Mucosa of rectum (tissue), 2 donors: ENCODE measurements around the gene RMND5A.
A peak's percentile ranks its signal among the peaks of the same experiment; 100 is the strongest.
"Not testable (repeated sequence)": the region's sequence is repeated elsewhere in the genome, so short reads cannot be mapped to it uniquely, and the experiment has no call there.

ENCODE experiments used
- H3K27ac ChIP-seq, 2 donors: one replicate each; pipeline ENCODE4 v1.7.0; 2013; ENCODE audit warnings: inconsistent platforms in 2 of 2, low read depth in 2 of 2, low read length in 2 of 2
- H3K27me3 ChIP-seq, 2 donors: one replicate each; pipeline ENCODE4 v1.7.0; 2013; ENCODE audit warnings: low read length in 2 of 2; ENCODE audit not compliant: control insufficient read depth in 2 of 2, insufficient read depth in 2 of 2
- H3K36me3 ChIP-seq, 2 donors: one replicate each; pipeline ENCODE4 v1.7.0; 2013; ENCODE audit warnings: low read length in 2 of 2; ENCODE audit not compliant: control insufficient read depth in 2 of 2, insufficient read depth in 2 of 2
- H3K4me1 ChIP-seq, 2 donors: one replicate each; pipeline ENCODE4 v1.7.0; 2013; ENCODE audit warnings: low read length in 2 of 2, mild to moderate bottlenecking in 1 of 2; ENCODE audit not compliant: control insufficient read depth in 2 of 2, insufficient read depth in 2 of 2
- H3K4me3 ChIP-seq, 2 donors: one replicate each; pipeline ENCODE4 v1.7.0; 2013; ENCODE audit warnings: low read length in 2 of 2
- H3K9ac ChIP-seq, 2 donors: one replicate each; pipeline ENCODE4 v1.7.0; 2013; ENCODE audit warnings: low read length in 2 of 2, low read depth in 1 of 2, mild to moderate bottlenecking in 1 of 2
- H3K9me3 ChIP-seq, 2 donors: one replicate each; pipeline ENCODE4 v1.7.0; 2013; ENCODE audit warnings: low read length in 2 of 2; ENCODE audit not compliant: control insufficient read depth in 2 of 2
- donor health status: healthy.
- donor health status: Normal muscosa, but diverticular disease.

RMND5A gene

DNA sequence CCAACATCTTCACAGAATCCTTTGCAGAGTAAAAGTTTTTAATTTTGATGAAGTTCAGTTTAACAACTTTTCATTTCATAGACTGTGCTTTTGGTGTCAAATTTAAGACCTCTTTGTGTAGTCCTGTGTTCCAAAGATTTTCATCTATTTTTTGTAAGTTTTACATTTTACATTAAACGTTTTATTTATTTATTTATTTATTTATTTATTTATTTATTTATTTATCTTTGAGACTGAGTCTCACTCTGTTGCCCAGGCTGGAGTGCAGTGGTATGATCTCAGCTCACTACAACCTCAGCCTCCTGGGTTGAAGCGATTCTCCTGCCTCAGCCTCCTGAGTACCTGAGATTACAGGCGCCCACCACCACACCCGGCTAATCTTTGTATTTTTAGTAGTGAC is 12.0 kb upstream of the RMND5A start:
- H3K9ac ChIP-seq, H3K36me3 ChIP-seq, H3K27me3 ChIP-seq, H3K9me3 ChIP-seq, H3K27ac ChIP-seq, H3K4me3 ChIP-seq: not testable (repeated sequence)
- peaks cover 2 to 25% of the 10 kb centered on the region in 2 donors for H3K4me1 ChIP-seq

DNA sequence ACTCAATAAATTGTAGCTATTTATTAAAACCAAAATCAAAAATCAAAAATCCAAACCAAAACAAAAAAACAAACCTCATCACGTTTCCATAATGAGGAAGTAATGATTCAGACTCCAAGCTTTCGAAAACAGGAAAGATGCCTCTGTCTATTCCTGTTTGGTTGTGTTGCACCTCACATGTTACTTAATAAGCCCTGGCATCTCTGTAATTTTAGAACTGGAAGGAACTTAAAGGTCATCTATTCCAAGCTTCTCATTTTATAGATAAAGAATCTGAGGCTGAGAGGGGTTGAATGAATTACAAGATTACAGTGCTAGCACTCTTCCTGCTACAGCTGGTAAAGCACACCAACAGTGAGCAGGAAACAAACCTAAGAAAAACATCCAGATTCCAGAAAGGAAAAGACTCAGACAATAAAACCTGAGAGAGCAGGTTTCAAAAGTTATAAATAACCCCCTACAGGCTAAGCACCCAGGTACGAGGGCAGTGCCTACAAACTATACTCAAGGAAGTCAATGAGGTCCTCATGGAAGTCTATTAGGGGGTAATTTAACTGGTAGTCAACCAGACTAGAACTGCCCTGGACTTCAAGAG is 5.4 kb upstream of the RMND5A start:
- H3K9me3 ChIP-seq, H3K4me1 ChIP-seq, H3K36me3 ChIP-seq, H3K4me3 ChIP-seq, H3K9ac ChIP-seq, H3K27me3 ChIP-seq: not testable (repeated sequence)
- H3K27ac ChIP-seq = peak overlapping the region; percentile 71 to 82

DNA sequence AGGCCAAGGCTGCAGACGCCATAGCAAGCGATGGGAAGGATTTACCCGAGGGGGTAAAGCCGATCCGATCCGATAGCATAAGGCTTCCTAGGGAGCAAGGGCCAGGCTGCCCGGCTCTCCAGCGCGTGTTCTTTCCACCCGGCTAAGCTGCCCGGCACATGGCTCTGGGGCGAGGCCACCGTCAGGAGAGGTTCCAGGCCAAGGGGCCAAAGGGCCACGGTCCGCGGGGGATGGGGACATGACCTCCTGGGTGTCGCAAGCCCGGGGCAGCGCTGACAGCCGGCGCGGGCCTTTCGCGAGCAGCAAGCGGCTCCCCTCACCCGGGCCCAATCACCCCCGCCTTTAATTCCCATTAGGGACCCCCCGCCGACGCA is 841 bp upstream of the RMND5A start:
- not testable (repeated sequence) for H3K27me3 ChIP-seq, H3K4me1 ChIP-seq, H3K9me3 ChIP-seq, H3K36me3 ChIP-seq
- Histone ChIP-seq H3K4me3 (peak overlapping the region; percentile 54 to 67), H3K9ac (peak overlapping the region in 1 of 2 donors; percentile 60), H3K27ac (peak overlapping the region; percentile 55 to 80)

DNA sequence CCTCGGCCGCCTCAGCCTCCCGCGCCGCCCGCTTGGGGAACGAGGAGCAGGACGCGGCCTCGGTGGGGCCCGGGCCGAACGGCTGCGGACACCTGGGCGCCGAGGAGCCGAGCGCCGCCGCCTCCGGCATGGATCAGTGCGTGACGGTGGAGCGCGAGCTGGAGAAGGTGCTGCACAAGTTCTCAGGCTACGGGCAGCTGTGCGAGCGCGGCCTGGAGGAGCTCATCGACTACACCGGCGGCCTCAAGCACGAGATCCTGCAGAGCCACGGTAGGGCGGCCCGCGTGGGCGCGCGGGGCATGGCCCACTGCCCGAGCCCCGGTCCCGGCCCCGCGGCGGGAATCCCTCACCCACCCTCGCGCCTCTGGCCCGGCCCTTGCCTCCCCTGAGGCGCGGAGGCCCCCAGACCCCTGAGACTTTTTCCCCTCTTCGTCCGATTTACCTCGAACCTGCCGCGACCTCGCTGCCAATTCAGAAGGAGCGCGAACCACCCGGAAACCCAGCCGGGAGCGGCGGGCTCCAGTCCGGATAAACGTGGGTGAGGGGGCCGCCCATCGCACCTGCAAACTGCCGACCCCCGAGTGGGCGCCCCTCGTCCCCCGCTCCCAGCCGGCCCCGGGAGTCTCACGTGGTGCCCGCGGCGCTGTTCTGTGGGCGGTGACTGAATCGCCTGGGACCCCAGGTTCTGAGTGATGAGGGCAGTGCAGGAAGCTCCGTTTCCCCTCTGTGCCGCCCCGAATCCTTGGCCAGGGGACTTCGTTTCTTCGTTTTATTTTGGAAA is 639 bp downstream of the RMND5A start:
- not testable (repeated sequence) for H3K4me1 ChIP-seq, H3K9me3 ChIP-seq, H3K36me3 ChIP-seq, H3K27me3 ChIP-seq
- peak overlapping the region; percentile 80 for H3K27ac ChIP-seq
- H3K9ac ChIP-seq = peak overlapping the region; percentile 60 to 81
- peak overlapping the region; percentile 72 to 77 for H3K4me3 ChIP-seq

DNA sequence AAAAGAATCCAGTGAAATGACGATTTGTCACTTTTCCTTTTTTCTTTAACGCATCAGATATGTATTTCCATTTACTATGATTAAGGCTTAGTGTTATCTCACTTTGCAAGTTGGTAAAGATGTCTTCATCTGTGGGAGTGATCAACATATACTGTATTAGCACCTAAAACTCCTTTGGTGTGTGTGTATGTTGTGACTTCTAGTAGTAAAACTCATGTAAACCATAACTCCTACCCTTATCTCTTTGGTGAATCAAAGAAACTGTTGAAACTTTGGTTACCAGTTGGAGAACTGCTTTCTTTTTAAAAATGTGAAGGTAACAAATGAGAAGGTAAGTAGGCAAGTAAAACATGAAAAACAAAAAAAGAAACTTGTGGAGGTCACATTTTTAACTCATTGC is 5.6 kb downstream of the RMND5A start:
- not testable (repeated sequence) for H3K9me3 ChIP-seq, H3K36me3 ChIP-seq, H3K27ac ChIP-seq, H3K27me3 ChIP-seq, H3K4me3 ChIP-seq, H3K9ac ChIP-seq, H3K4me1 ChIP-seq

DNA sequence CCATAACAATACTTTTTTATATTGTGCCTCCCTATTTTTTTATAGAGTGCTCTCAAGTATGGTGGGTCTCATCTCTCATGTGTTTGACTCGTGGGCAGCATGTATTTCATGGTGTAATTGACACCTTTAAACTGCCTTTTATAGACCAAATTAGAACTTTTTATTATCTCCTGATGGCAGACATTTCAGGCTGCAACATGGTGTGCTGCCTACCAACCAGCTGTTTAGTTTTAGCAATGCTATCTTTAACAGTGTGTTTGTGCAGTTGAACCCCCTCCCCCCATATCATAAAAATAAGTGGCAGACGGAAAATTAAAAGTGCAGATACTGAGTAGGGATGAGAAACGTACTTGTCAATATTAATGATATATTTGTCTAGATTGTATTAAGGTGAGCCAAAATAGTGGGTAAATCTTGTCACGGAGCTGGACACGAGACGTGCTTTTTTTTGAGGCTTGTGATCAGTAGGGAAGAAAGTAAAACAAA is 12.0 kb downstream of the RMND5A start:
- H3K4me3 ChIP-seq, H3K27ac ChIP-seq, H3K9me3 ChIP-seq, H3K9ac ChIP-seq, H3K4me1 ChIP-seq, H3K27me3 ChIP-seq, H3K36me3 ChIP-seq: not testable (repeated sequence)

DNA sequence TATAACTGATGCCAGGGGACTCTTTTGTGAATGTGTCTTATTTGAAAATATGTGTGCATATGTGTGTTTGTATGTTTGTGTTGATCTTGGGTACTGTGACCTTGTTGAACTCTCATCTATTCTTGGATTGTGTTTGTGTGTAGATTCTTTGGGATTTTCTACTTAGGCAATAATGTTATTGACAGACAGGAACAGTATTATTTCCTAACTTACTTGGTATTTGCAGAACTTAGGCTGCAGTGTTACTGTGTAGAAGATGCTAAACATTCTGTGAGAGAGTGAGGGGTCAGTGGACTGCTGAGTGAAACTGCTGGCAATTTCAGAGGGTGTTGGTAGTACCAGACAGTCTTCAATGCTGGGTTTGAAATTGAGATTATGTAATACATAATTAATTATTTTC is 12.7 kb downstream of the RMND5A start:
- not testable (repeated sequence) for H3K9me3 ChIP-seq, H3K36me3 ChIP-seq, H3K4me1 ChIP-seq, H3K4me3 ChIP-seq, H3K27me3 ChIP-seq, H3K27ac ChIP-seq, H3K9ac ChIP-seq

DNA sequence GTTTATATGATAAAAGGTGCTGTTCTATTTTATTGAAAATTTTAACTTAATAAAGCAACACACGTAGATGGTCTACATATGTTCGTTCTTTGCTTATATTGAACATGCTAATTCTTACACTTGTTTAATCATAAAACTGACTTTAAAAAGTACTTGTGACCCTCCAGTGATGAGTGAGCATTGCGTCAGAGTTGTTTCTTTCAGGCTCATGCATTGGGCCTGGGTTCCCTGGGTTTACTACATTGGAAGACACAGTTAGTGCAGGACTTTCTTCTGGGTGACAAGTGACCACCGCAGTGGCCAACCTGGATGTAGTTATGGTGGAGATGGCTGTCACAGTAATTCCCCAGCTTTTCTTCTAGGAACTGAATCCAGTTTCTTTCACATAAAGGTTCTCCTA is 13.4 kb downstream of the RMND5A start:
- H3K27me3 ChIP-seq, H3K4me1 ChIP-seq, H3K4me3 ChIP-seq, H3K9ac ChIP-seq, H3K36me3 ChIP-seq, H3K27ac ChIP-seq, H3K9me3 ChIP-seq: not testable (repeated sequence)

DNA sequence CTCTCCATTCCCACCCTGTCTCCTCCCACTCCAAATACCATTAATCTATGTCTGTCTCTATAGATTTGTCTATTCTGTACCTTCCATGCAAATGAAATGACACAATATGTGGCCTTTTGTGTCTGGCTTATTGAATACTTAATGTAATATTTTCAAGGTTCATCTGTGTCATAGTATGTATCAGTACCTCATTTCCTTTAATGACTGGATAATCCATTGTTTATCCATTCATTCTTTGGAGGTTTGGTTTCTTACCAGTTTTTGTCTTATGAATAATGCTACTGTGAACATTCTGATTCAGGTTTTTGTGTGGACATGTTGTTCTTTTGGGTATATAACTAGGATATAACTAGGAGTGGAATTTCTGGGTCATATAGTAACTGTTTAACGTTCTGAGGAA is 14.8 kb downstream of the RMND5A start:
- H3K27ac ChIP-seq, H3K9ac ChIP-seq, H3K9me3 ChIP-seq, H3K27me3 ChIP-seq, H3K4me3 ChIP-seq, H3K36me3 ChIP-seq, H3K4me1 ChIP-seq: not testable (repeated sequence)

DNA sequence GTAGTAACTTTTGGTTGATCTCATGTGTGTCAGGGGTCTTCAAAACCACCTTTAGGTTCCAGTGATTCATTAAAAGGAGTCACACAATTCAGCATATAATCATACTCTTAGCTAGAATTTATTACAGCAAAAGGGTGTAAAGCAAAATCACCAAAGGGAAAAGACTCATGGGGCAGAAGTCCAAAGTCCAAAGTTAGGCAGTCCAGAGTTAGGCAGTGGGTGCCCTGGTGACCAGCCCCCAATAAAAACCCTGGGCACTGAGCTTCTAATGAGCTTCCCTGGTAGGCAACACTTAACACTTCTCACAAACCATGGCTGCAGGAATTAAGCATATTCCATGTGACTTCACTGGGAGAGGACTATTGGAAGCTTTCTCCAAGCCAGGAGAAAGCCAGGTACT is 19.4 kb downstream of the RMND5A start:
- H3K27ac ChIP-seq, H3K27me3 ChIP-seq, H3K9me3 ChIP-seq, H3K4me1 ChIP-seq, H3K4me3 ChIP-seq, H3K36me3 ChIP-seq, H3K9ac ChIP-seq: not testable (repeated sequence)
